Heart left ventricle (tissue), 13 donors: ENCODE data around the gene ERBB3.

Experiments used
- CTCF ChIP-seq, 12 donors: fragments of 200-600 bp; sonication (generic) in 4 of 12; IDR thresholded peaks; one replicate each; pipeline versions ENCODE4 v1.5.0 to v1.8.0; 2018 to 2022; ENCODE audit warnings: antibody characterized with exemption in 12 of 12, mild to moderate bottlenecking in 5 of 12
- POLR2A ChIP-seq, 2 donors: fragments of 450-650 bp; IDR thresholded peaks; one replicate each; pipeline ENCODE4 v1.6.1; 2017; ENCODE audit warnings: antibody characterized with exemption in 2 of 2, mild to moderate bottlenecking in 2 of 2, moderate library complexity in 2 of 2
- donor health status: ischemic (EF 13 %, LVEDD 7.1; RV severe dilation, severe dysfunction).
- donor health status: DM: no; HTN: yes; CAD: no.
- donor health status: DM: no; HTN: no; CAD: no.
- donor health status: ischemic (EF 25% LVEDD 6.9; RV normal size, moderate dysfunction).
- donor health status: ischemic (EF 25% LVEDD 5.7; RV mildly dilated, moderate dysfunction).
- donor health status: ischemic (EF 35%, LVEDD 5.7; RV mildly dilated, moderate dysfunction).
- donor health status: nonischemic (EF 11% LVEDD 7.7; RV severe dilation, severe dysfunction).
- donor health status: DM: yes; HTN: yes; CAD: no.
- donor health status: PGD.
- donor health status: ischemic (EF 29% LVEDD 5.4; RV normal size, mild dysfunction).
- donor health status: nonischemic (EF 23%, LVEDD 6.1; RV moderate dilation, normal function).

GRCh38 chr12:56082967-56083366 lies 3.0 kb downstream of the ERBB3 start:
- TF ChIP-seq CTCF (IDR thresholded peaks at IDR 0.05) (no peak), POLR2A (IDR thresholded peaks at IDR 0.05) (no peak)
